CD14-positive monocyte (primary cell): ENCODE data around the gene MRNIP. TPM values are rescaled to one million over a fixed set of nuclear protein-coding genes. Genes with fewer than 3 reads are reported as not detected.

ENCODE experiments used
- DNase-seq, 3 donors: peaks; one replicate each; pipeline ENCODE4 v3.0.0-alpha.2; 2011 to 2022
- H2AFZ ChIP-seq: 2 replicates; pipeline ENCODE4 v1.6.0; 2012; ENCODE audit warnings: mild to moderate bottlenecking, low read depth, low read length, inconsistent platforms; ENCODE audit not compliant: insufficient read depth, poor library complexity, severe bottlenecking
- H3K27ac ChIP-seq, 2 donors: 1 replicate in 1 of 2; 2 replicates in 1 of 2; pipeline ENCODE4 v1.5.1; 2012 to 2013; ENCODE audit warnings: low read length in 2 of 2, control low read depth in 1 of 2, inconsistent platforms in 1 of 2, low read depth in 1 of 2, mild to moderate bottlenecking in 1 of 2
- H3K27me3 ChIP-seq, 2 donors: one replicate each; pipeline versions ENCODE4 v1.6.0 to v1.6.1; 2011 to 2013; ENCODE audit warnings: low read length in 2 of 2; ENCODE audit not compliant: control insufficient read depth in 2 of 2, insufficient read depth in 2 of 2
- H3K36me3 ChIP-seq, 2 donors: replicated peaks in 1 of 2; 1 replicate in 1 of 2; 2 replicates in 1 of 2; pipeline versions ENCODE4 v1.5.1 to v1.6.1; 2012 to 2013; ENCODE audit warnings: low read length in 2 of 2, control low read depth in 1 of 2, inconsistent platforms in 1 of 2, mild to moderate bottlenecking in 1 of 2; ENCODE audit not compliant: insufficient read depth in 2 of 2, control insufficient read depth in 1 of 2
- H3K4me1 ChIP-seq, 2 donors: 1 replicate in 1 of 2; 2 replicates in 1 of 2; pipeline versions ENCODE4 v1.5.1 to v1.6.1; 2012 to 2013; ENCODE audit warnings: low read length in 2 of 2, control low read depth in 1 of 2, inconsistent platforms in 1 of 2, mild to moderate bottlenecking in 1 of 2, moderate library complexity in 1 of 2; ENCODE audit not compliant: insufficient read depth in 2 of 2, control insufficient read depth in 1 of 2
- H3K4me2 ChIP-seq: replicated peaks from 2 replicates; pipeline ENCODE3; 2012; ENCODE audit warnings: low read length, moderate library complexity, mild to moderate bottlenecking; ENCODE audit not compliant: poor library complexity, severe bottlenecking; ENCODE audit errors: extremely low read depth
- H3K4me3 ChIP-seq, 3 experiments: fragments of 200-600 bp in 1 of 3; sonication (generic) in 1 of 3; replicated peaks in 1 of 3; 1 replicate in 2 of 3; 2 replicates in 1 of 3; pipeline ENCODE4 v1.5.1; 2011 to 2013; ENCODE audit warnings: low read length in 3 of 3, mild to moderate bottlenecking in 3 of 3, control low read depth in 2 of 3, low read depth in 2 of 3, inconsistent platforms in 1 of 3, moderate library complexity in 1 of 3
- H3K79me2 ChIP-seq: 2 replicates; pipeline ENCODE4 v1.6.0; 2012; ENCODE audit warnings: mild to moderate bottlenecking, control low read depth, inconsistent platforms, low read length, moderate library complexity; ENCODE audit not compliant: insufficient read depth
- H3K9ac ChIP-seq: 2 replicates; pipeline ENCODE4 v1.6.0; 2017; ENCODE audit warnings: low read length, mild to moderate bottlenecking; ENCODE audit not compliant: insufficient read depth, poor library complexity, severe bottlenecking
- H3K9me3 ChIP-seq, 2 donors: replicated peaks in 1 of 2; 1 replicate in 1 of 2; 2 replicates in 1 of 2; pipeline versions ENCODE4 v1.5.1 to v1.6.1; 2012 to 2013; ENCODE audit warnings: low read length in 2 of 2, control low read depth in 1 of 2; ENCODE audit not compliant: control insufficient read depth in 1 of 2, insufficient read depth in 1 of 2
- H4K20me1 ChIP-seq: 2 replicates; pipeline ENCODE4 v1.6.0; 2012; ENCODE audit warnings: mild to moderate bottlenecking, low read length, control low read depth, moderate library complexity; ENCODE audit not compliant: insufficient read depth
- H3K27ac Mint-ChIP-seq, 7 donors: one replicate each; pipeline ENCODE4 v1.8.0; 2020; ENCODE audit warnings: mild to moderate bottlenecking in 7 of 7, mixed read lengths in 7 of 7, moderate library complexity in 6 of 7, inconsistent platforms in 2 of 7
- H3K27me3 Mint-ChIP-seq, 3 donors: one replicate each; pipeline ENCODE4 v1.8.0; 2021 to 2022; ENCODE audit warnings: low read depth in 3 of 3, mild to moderate bottlenecking in 3 of 3, mixed read lengths in 3 of 3, moderate library complexity in 3 of 3, inconsistent platforms in 1 of 3
- H3K36me3 Mint-ChIP-seq, 2 donors: one replicate each; pipeline ENCODE4 v1.8.0; 2020; ENCODE audit warnings: mixed read lengths in 2 of 2, inconsistent platforms in 1 of 2, mild to moderate bottlenecking in 1 of 2
- H3K4me1 Mint-ChIP-seq: one replicate; pipeline ENCODE4 v1.8.0; 2020; ENCODE audit warnings: mild to moderate bottlenecking, mixed read lengths
- H3K4me3 Mint-ChIP-seq, 2 donors: one replicate each; pipeline ENCODE4 v1.8.0; 2020; ENCODE audit warnings: mild to moderate bottlenecking in 2 of 2, mixed read lengths in 2 of 2, moderate library complexity in 1 of 2
- H3K9me3 Mint-ChIP-seq, 7 donors: one replicate each; pipeline ENCODE4 v1.8.0; 2020 to 2022; ENCODE audit warnings: mixed read lengths in 7 of 7, mild to moderate bottlenecking in 6 of 7, moderate library complexity in 6 of 7, inconsistent platforms in 2 of 7
- WGBS: methylation state at CpG from one replicate; pipeline ENCODE4 v1.1.5; 2013; ENCODE audit warnings: missing lambda C conversion rate; ENCODE audit not compliant: insufficient coverage; 5-methylcytosine and 5-hydroxymethylcytosine counted together
- intact Hi-C, 2 donors: fragments of 100-400 bp; cut with micrococcal nuclease; formaldehyde crosslinking; loops; one replicate each; pipeline versions ENCODE4 v1.15.0 to v1.15.1; 2023
- polyA plus RNA-seq, 3 donors: library from polyadenylated mRNA; depleted of rRNA in 1 of 3; unstranded in 2 of 3; stranded (reverse) in 1 of 3; fragments of 300-500 nt in 2 of 3; fragments of >200 nt in 1 of 3; fragmentation: Illumina TruSeq in 2 of 3; gene quantifications; 1 replicate in 2 of 3; 2 replicates in 1 of 3; pipeline ENCODE4 v1.2.3, GENCODE V29; 2012 to 2021
- TF ChIP-seq, protein P1 (sequence below): fragments of 200-600 bp; IDR thresholded peaks from one replicate; pipeline ENCODE4 v1.8.0; 2022; ENCODE audit warnings: antibody characterized with exemption, mild to moderate bottlenecking

MRNIP gene
- polyA plus RNA-seq, 3 donors, result 1.2 to 23.0 (median 1.4) TPM

DNA sequence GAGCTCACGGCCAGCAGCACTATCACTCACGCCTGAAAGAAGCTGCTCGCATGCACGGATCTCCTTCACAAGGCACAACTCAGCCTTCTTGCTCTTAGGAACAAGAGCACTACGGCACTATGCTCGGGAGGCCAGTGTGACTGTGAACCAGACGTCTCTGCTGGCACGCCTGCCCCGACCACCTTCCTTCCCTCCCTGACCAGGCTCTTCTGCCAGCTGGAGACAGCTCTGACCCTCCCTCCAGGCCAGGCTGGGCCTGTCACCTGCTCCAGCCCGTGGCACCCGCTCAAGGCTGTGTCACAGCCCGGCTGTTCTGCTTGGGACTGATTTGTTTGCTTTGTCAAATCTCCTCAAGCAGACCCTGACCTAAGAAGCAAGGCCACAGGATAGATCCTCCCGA lies 42.1 kb upstream of the MRNIP start:
- Mint-ChIP-seq H3K9me3 (no peaks in the 10 kb centered on the region), H3K4me1 (peaks cover 10% of the 10 kb centered on the region), H3K27ac (no peak overlapping the region), H3K27me3 (peaks cover 0 to 1% (median 0%) of the 10 kb centered on the region in 3 donors), H3K36me3 (peaks cover 71 to 86% of the 10 kb centered on the region in 2 donors), H3K4me3 (no peak overlapping the region)
- no peak overlapping the region for H3K27ac ChIP-seq
- TF ChIP-seq, protein P1, sequence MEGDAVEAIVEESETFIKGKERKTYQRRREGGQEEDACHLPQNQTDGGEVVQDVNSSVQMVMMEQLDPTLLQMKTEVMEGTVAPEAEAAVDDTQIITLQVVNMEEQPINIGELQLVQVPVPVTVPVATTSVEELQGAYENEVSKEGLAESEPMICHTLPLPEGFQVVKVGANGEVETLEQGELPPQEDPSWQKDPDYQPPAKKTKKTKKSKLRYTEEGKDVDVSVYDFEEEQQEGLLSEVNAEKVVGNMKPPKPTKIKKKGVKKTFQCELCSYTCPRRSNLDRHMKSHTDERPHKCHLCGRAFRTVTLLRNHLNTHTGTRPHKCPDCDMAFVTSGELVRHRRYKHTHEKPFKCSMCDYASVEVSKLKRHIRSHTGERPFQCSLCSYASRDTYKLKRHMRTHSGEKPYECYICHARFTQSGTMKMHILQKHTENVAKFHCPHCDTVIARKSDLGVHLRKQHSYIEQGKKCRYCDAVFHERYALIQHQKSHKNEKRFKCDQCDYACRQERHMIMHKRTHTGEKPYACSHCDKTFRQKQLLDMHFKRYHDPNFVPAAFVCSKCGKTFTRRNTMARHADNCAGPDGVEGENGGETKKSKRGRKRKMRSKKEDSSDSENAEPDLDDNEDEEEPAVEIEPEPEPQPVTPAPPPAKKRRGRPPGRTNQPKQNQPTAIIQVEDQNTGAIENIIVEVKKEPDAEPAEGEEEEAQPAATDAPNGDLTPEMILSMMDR, result no peak
- H3K9ac ChIP-seq, result no peak overlapping the region
- peaks cover 47% of the 10 kb centered on the region for H4K20me1 ChIP-seq
- no peak overlapping the region for H3K4me2 ChIP-seq
- H3K4me1 ChIP-seq, result peaks cover 1 to 9% of the 10 kb centered on the region in 2 donors
- intact Hi-C loops, result loop anchor here in 1 of 2 donors (10.0 kb wide), 1 partner anchor 56 kb away; no protein-coding TSS in a partner anchor
- no peaks in the 10 kb centered on the region for H3K27me3 ChIP-seq
- no peak overlapping the region for H3K4me3 ChIP-seq
- peaks cover 31% of the 10 kb centered on the region for H3K79me2 ChIP-seq
- no peak overlapping the region for H2AFZ ChIP-seq
- DNase-seq, result no peak
- 97% methylated on average over 13 of the region's 13 CpGs for WGBS
- H3K9me3 ChIP-seq, result no peaks in the 10 kb centered on the region
- peaks cover 73 to 92% of the 10 kb centered on the region in 2 donors for H3K36me3 ChIP-seq

DNA sequence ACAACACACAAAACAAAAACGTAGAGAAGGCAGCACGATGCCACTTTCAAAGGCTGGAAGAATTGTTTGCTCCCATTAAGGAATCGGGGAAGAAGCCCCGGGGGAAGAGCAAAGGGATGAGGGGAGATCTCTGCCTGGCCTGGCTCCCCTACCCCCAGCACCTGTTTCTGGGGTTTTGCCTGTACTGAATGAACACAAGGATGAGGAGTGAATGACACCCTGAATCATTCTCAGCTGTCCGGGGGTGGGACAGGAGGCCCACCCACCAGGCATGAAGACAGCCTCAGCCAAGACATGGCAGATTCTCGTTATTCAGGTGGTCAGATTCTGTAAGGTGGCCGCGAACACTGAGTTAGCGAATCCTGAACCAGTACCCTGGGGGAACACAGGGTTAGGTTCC lies 41.6 kb upstream of the MRNIP start:
- peaks cover 30% of the 10 kb centered on the region for H3K79me2 ChIP-seq
- no peak overlapping the region for H2AFZ ChIP-seq
- H3K36me3 ChIP-seq, result peaks cover 78 to 97% of the 10 kb centered on the region in 2 donors
- no CpG with 5 or more reads among the region's 9 CpGs for WGBS
- Mint-ChIP-seq H3K36me3 (peaks cover 76 to 91% of the 10 kb centered on the region in 2 donors), H3K4me3 (no peak overlapping the region), H3K4me1 (peaks cover 5% of the 10 kb centered on the region), H3K9me3 (no peaks in the 10 kb centered on the region), H3K27me3 (peaks cover 0 to 1% (median 0%) of the 10 kb centered on the region in 3 donors), H3K27ac (no peak overlapping the region)
- peak overlapping the region in 1 of 2 donors; percentile 5 for H3K27ac ChIP-seq
- no peaks in the 10 kb centered on the region for H3K9me3 ChIP-seq
- TF ChIP-seq, protein P1, result no peak
- intact Hi-C loops, result loop anchor here in 1 of 2 donors (10.0 kb wide), 1 partner anchor 55 kb away; no protein-coding TSS in a partner anchor
- H4K20me1 ChIP-seq, result peaks cover 50% of the 10 kb centered on the region
- DNase-seq, result no peak
- H3K4me1 ChIP-seq, result peaks cover 0 to 4% of the 10 kb centered on the region in 2 donors
- no peak overlapping the region for H3K9ac ChIP-seq
- no peaks in the 10 kb centered on the region for H3K27me3 ChIP-seq
- no peak overlapping the region for H3K4me2 ChIP-seq
- H3K4me3 ChIP-seq, result no peak overlapping the region
